DND-41 (cell line): ENCODE data around the gene RDH5.
A peak's percentile ranks its signal among the peaks of the same experiment; 100 is the strongest.

Source experiments
- ATAC-seq: fragments of 200-7000 bp; cut with Tn5 transposase; 3 replicates; pipeline ENCODE4 v1.9.1; 2021; ENCODE audit warnings: low read depth; ENCODE audit not compliant: insufficient read depth
- DNase-seq: peaks from one replicate; pipeline ENCODE4 v3.0.0-alpha.2; 2020
- H2AFZ ChIP-seq: 2 replicates; pipeline ENCODE4 v1.6.0; 2012; ENCODE audit warnings: low read depth, low read length
- H3K27ac ChIP-seq: 2 replicates; pipeline ENCODE4 v1.5.1; 2012; ENCODE audit warnings: low read length, inconsistent platforms
- H3K27me3 ChIP-seq: fragments of 200-600 bp; sonication (generic); 2 replicates; pipeline ENCODE4 v1.6.0; 2012; ENCODE audit warnings: low read length, mild to moderate bottlenecking, inconsistent platforms; ENCODE audit not compliant: insufficient read depth, poor library complexity
- H3K36me3 ChIP-seq: 2 replicates; pipeline ENCODE4 v1.5.1; 2012; ENCODE audit warnings: low read length, inconsistent platforms; ENCODE audit not compliant: insufficient read depth
- H3K4me1 ChIP-seq: 2 replicates; pipeline ENCODE4 v1.5.1; 2012; ENCODE audit warnings: mild to moderate bottlenecking, low read length; ENCODE audit not compliant: insufficient read depth
- H3K4me2 ChIP-seq: 2 replicates; pipeline ENCODE4 v1.6.0; 2012; ENCODE audit warnings: mild to moderate bottlenecking, moderate library complexity, low read length, inconsistent platforms; ENCODE audit not compliant: insufficient read depth
- H3K4me3 ChIP-seq, 2 experiments: fragments of 200-600 bp in 1 of 2; shearing (Covaris generic) in 1 of 2; 2 replicates each; pipeline ENCODE4 v1.5.1; 2012 to 2016; ENCODE audit warnings: inconsistent platforms in 2 of 2, low read length in 2 of 2, mild to moderate bottlenecking in 2 of 2, low read depth in 1 of 2, moderate library complexity in 1 of 2
- H3K79me2 ChIP-seq: 2 replicates; pipeline ENCODE4 v1.6.0; 2012; ENCODE audit warnings: low read length, inconsistent platforms; ENCODE audit not compliant: insufficient read depth
- H3K9ac ChIP-seq: 2 replicates; pipeline ENCODE4 v1.6.0; 2012; ENCODE audit warnings: low read depth, mild to moderate bottlenecking, inconsistent platforms, low read length, moderate library complexity
- H3K9me3 ChIP-seq: 2 replicates; pipeline ENCODE4 v1.5.1; 2012; ENCODE audit warnings: low read length, moderate library complexity, mild to moderate bottlenecking, inconsistent platforms; ENCODE audit not compliant: insufficient read depth, severe bottlenecking
- H4K20me1 ChIP-seq: 2 replicates; pipeline ENCODE4 v1.6.0; 2012; ENCODE audit warnings: low read length; ENCODE audit not compliant: insufficient read depth
- EZH2 ChIP-seq: IDR thresholded peaks from 3 replicates; pipeline ENCODE4 v1.6.1; 2012; ENCODE audit warnings: borderline replicate concordance, low read depth, mild to moderate bottlenecking, moderate library complexity, low read length, inconsistent platforms; ENCODE audit not compliant: severe bottlenecking
- TF ChIP-seq, protein P1 (sequence below): IDR thresholded peaks from 2 replicates; pipeline ENCODE4 v1.5.1; 2012; ENCODE audit warnings: borderline replicate concordance, low read length, moderate library complexity, mild to moderate bottlenecking; ENCODE audit not compliant: poor library complexity, severe bottlenecking; ENCODE audit errors: extremely low read depth

Gene RDH5

GRCh38 chr12:55705782-55706402 is 14.3 kb upstream of the RDH5 start:
- H2AFZ ChIP-seq: no peak overlapping the region
- H3K4me2 ChIP-seq: no peak overlapping the region
- no peaks in the 10 kb centered on the region for H3K79me2 ChIP-seq
- peaks cover 40% of the 10 kb centered on the region for H3K27me3 ChIP-seq
- H3K36me3 ChIP-seq: no peaks in the 10 kb centered on the region
- DNase-seq: no peak
- TF ChIP-seq, protein P1, sequence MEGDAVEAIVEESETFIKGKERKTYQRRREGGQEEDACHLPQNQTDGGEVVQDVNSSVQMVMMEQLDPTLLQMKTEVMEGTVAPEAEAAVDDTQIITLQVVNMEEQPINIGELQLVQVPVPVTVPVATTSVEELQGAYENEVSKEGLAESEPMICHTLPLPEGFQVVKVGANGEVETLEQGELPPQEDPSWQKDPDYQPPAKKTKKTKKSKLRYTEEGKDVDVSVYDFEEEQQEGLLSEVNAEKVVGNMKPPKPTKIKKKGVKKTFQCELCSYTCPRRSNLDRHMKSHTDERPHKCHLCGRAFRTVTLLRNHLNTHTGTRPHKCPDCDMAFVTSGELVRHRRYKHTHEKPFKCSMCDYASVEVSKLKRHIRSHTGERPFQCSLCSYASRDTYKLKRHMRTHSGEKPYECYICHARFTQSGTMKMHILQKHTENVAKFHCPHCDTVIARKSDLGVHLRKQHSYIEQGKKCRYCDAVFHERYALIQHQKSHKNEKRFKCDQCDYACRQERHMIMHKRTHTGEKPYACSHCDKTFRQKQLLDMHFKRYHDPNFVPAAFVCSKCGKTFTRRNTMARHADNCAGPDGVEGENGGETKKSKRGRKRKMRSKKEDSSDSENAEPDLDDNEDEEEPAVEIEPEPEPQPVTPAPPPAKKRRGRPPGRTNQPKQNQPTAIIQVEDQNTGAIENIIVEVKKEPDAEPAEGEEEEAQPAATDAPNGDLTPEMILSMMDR: peak; percentile 48
- TF ChIP-seq EZH2: no peak
- peaks cover 9% of the 10 kb centered on the region for H3K4me1 ChIP-seq
- no peak overlapping the region for H3K27ac ChIP-seq
- no peaks in the 10 kb centered on the region for H4K20me1 ChIP-seq
- peak; percentile 58; the same call in 2 of the 3 replicates for ATAC-seq
- no peaks in the 10 kb centered on the region for H3K9me3 ChIP-seq
- H3K9ac ChIP-seq: no peak overlapping the region
- H3K4me3 ChIP-seq: no peak overlapping the region

DNA sequence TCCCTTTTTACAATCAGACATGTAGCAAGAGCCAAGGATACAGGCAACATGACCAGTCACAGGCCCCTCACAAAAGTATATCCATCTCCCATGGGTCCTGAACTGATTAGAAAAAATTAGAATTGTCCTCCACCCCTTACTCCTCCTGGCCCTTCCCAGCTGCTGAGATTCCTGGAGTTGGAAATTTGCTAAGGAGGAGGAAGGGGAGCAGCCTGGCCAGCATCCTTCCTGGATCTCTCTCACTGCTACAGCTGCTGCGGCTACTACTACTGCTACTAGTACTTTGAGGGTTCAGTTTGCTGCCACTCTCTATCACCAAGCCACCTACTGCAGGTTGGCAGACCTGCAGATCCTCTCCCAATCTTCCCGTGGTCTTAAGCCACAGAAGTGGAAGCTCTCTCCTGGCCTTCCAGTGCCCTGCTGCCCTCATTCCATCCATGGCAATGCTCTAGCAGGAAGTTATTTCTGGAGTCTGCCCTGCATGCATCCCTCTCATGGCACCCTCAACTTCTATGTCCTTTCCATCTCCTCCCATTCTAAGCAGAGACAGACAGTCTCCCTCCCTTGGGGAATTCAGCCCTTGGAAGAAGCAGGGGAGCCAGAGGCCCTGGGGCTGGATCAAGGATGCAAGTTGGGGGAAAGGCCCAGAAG is 13.5 kb upstream of the RDH5 start:
- Histone ChIP-seq H3K36me3 (no peaks in the 10 kb centered on the region), H2AFZ (no peak overlapping the region), H3K4me1 (peaks cover 9% of the 10 kb centered on the region), H3K4me3 (no peak overlapping the region), H3K27ac (no peak overlapping the region), H3K4me2 (no peak overlapping the region), H4K20me1 (no peaks in the 10 kb centered on the region), H3K79me2 (no peaks in the 10 kb centered on the region), H3K9ac (no peak overlapping the region), H3K9me3 (no peaks in the 10 kb centered on the region), H3K27me3 (peaks cover 40% of the 10 kb centered on the region)
- ATAC-seq (no peak), DNase-seq (no peak)
- TF ChIP-seq, protein P1: no peak
- TF ChIP-seq EZH2: no peak

DNA sequence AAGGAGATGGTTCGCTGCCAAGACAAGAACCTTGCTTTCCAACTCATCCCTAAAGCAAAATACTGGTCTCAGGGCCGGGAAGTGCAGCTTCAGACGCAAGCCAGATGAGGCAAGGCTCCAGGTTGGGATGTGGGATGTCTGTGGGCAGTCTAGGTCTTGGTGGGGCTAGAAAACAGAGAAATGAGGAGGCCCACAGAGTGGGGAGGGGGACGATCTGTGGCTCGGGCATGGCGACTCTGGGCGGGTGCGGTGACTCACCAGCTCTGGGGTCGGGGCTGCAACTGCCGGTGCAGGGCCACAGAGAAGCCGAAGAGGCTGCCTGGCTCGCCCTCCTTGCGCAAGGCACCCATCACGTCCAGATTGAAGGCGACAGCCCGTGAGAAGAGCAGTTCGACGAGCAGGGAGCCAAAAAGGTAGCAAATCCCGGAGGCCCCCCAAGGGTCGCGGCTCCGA is 12.9 kb upstream of the RDH5 start:
- Histone ChIP-seq H3K9me3 (no peaks in the 10 kb centered on the region), H3K4me1 (peaks cover 9% of the 10 kb centered on the region), H3K4me2 (peak overlapping the region; percentile 43), H4K20me1 (no peaks in the 10 kb centered on the region), H3K4me3 (no peak overlapping the region), H3K36me3 (no peaks in the 10 kb centered on the region), H3K79me2 (no peaks in the 10 kb centered on the region), H2AFZ (no peak overlapping the region), H3K9ac (no peak overlapping the region), H3K27ac (no peak overlapping the region), H3K27me3 (peaks cover 40% of the 10 kb centered on the region)
- DNase-seq: no peak
- TF ChIP-seq EZH2: no peak
- TF ChIP-seq, protein P1: no peak
- ATAC-seq: 0 out of 3 replicates have a peak, but pooled peaks have one; percentile 11
